HepG2 (cell line): ENCODE results near the gene NFATC3. TPM values are rescaled to one million over a fixed set of nuclear protein-coding genes. Genes with fewer than 3 reads are reported as not detected.

Experiments used
- ATAC-seq: fragments of 200-7000 bp; cut with Tn5 transposase; 3 replicates; pipeline ENCODE4 v1.9.1; 2020; ENCODE audit warnings: mild to moderate bottlenecking, moderate library complexity
- BruUV-seq: library from RNA; stranded (reverse); fragments of 400-500 nt; replicated peaks from 2 replicates; lab custom pipeline; 2021; lab: Mats Ljungman, UMichigan
- CTCF ChIA-PET: fragments of 300-600 bp; formaldehyde crosslinking; extraction: SDS; loops from one replicate; lab custom pipeline; 2021; ENCODE audit warnings: low total read pairs, inconsistent platforms, low intra/inter-chr PET ratio; lab: Yijun Ruan, JAX
- POLR2A ChIA-PET: fragments of 350-600 bp; sonication (Branson Sonifier 250); formaldehyde crosslinking; loops from one replicate; lab custom pipeline; 2020; ENCODE audit warnings: antibody characterized with exemption, inconsistent platforms; lab: Yijun Ruan, JAX
- DNase-seq: peaks from one replicate; pipeline ENCODE4 v3.0.0-alpha.2; 2015; ENCODE audit warnings: low spot score
- FAIRE-seq: peaks from 3 replicates; lab custom pipeline; 2011; peaks lifted over from hg19 to GRCh38; lab: Jason Lieb, UNC
- H2AFZ ChIP-seq: one replicate; pipeline ENCODE4 v1.6.1; 2011; ENCODE audit warnings: low read length, inconsistent platforms
- H3K27ac ChIP-seq: fragments of 300-600 bp; 3 replicates; pipeline ENCODE4 v1.8.0; 2011; ENCODE audit warnings: mixed run types, mild to moderate bottlenecking, mixed read lengths, low read length, inconsistent platforms; ENCODE audit not compliant: insufficient read depth; ENCODE audit errors: extremely low read length
- H3K27me3 ChIP-seq, 2 experiments: fragments of 200-600 bp in 1 of 2; 2 replicates in 1 of 2; 3 replicates in 1 of 2; pipeline versions ENCODE4 v1.6.0 to v1.8.0; 2011; ENCODE audit warnings: low read length in 2 of 2, mild to moderate bottlenecking in 2 of 2, moderate library complexity in 2 of 2, inconsistent platforms in 1 of 2; ENCODE audit not compliant: insufficient read depth in 2 of 2, control insufficient read depth in 1 of 2
- H3K36me3 ChIP-seq, 2 experiments: fragments of 200-600 bp in 1 of 2; replicated peaks in 1 of 2; 2 replicates in 1 of 2; 3 replicates in 1 of 2; pipeline versions ENCODE4 v1.5.1 to v1.8.0; 2011; ENCODE audit warnings: low read length in 2 of 2, inconsistent platforms in 1 of 2; ENCODE audit not compliant: insufficient read depth in 2 of 2, control insufficient read depth in 1 of 2
- H3K4me1 ChIP-seq: 2 replicates; pipeline ENCODE4 v1.5.1; 2012; ENCODE audit warnings: low read length, inconsistent platforms; ENCODE audit not compliant: insufficient read depth
- H3K4me2 ChIP-seq: 2 replicates; pipeline ENCODE4 v1.6.0; 2011; ENCODE audit warnings: low read depth, low read length, inconsistent platforms
- H3K4me3 ChIP-seq, 3 experiments: fragments of 200-600 bp in 1 of 3; sonication (generic), shearing (Covaris generic) in 1 of 3; replicated peaks in 1 of 3; 2 replicates each; pipeline ENCODE4 v1.5.1; 2011 to 2016; ENCODE audit warnings: low read length in 3 of 3, inconsistent platforms in 2 of 3, low read depth in 2 of 3, mild to moderate bottlenecking in 2 of 3, control low read depth in 1 of 3, mixed read lengths in 1 of 3; ENCODE audit not compliant: insufficient read depth in 1 of 3
- H3K79me2 ChIP-seq: one replicate; pipeline ENCODE4 v1.6.1; 2011; ENCODE audit warnings: low read length, inconsistent platforms; ENCODE audit not compliant: insufficient read depth
- H3K9ac ChIP-seq: 2 replicates; pipeline ENCODE4 v1.6.0; 2011; ENCODE audit warnings: mild to moderate bottlenecking, low read depth, low read length, inconsistent platforms; ENCODE audit not compliant: insufficient read depth
- H3K9me3 ChIP-seq: 2 replicates; pipeline ENCODE4 v1.5.1; 2012; ENCODE audit warnings: mild to moderate bottlenecking, low read length
- H4K20me1 ChIP-seq: 2 replicates; pipeline ENCODE4 v1.6.0; 2011; ENCODE audit warnings: inconsistent platforms, mild to moderate bottlenecking, low read length, moderate library complexity; ENCODE audit not compliant: insufficient read depth
- SP1 ChIP-seq, 2 experiments: fragments of 450-650 bp in 1 of 2; sonication (generic) in 1 of 2; formaldehyde crosslinking in 1 of 2; IDR thresholded peaks; 2 replicates each; pipeline versions ENCODE4 v1.4.0 to v1.6.1; 2016 to 2020; ENCODE audit warnings: missing genetic modification reagents in 1 of 2
- ZNF687 ChIP-seq: sonication (generic); formaldehyde crosslinking; IDR thresholded peaks from 2 replicates; pipeline ENCODE4 v1.5.1; 2020; ENCODE audit warnings: mild to moderate bottlenecking, missing genetic modification reagents, moderate library complexity
- WGBS: methylation state at CpG from one replicate; pipeline ENCODE4 v1.1.6; 2017; ENCODE audit warnings: low lambda C conversion rate; 5-methylcytosine and 5-hydroxymethylcytosine counted together
- in situ Hi-C: cut with HindIII; loops from 2 replicates; pipeline ENCODE4 v1.10.0; 2017; ENCODE audit warnings: low pct_unique_long_range_greater_than_20kb; ENCODE audit not compliant: extremely low pct_ligation_motif_present
- intact Hi-C: fragments of 100-400 bp; cut with micrococcal nuclease; formaldehyde crosslinking; loops from one replicate; pipeline ENCODE4 v1.10.0; 2022; ENCODE audit not compliant: unreplicated experiment
- polyA plus RNA-seq, 8 experiments: library from polyadenylated mRNA; depleted of rRNA in 3 of 8; stranded (reverse) in 7 of 8; unstranded in 1 of 8; fragments of >200 nt; fragmentation: Illumina TruSeq in 4 of 8; extraction: Trizol in 4 of 8; gene quantifications; 2 replicates each; pipeline versions ENCODE4 v1.2.1 to v1.2.3, GENCODE V29; 2011 to 2016; ENCODE audit warnings: low read depth in 4 of 8, missing spikeins in 1 of 8, mixed read lengths in 1 of 8; ENCODE audit not compliant: insufficient read depth in 1 of 8
- total RNA-seq, 5 experiments: library from RNA; depleted of rRNA; stranded (reverse); fragments of >200 nt; fragmentation: Illumina TruSeq; extraction: Trizol; gene quantifications; 2 replicates each; pipeline ENCODE4 v1.2.3, GENCODE V29; 2016; ENCODE audit warnings: low read depth in 1 of 5

The NFATC3 gene
- total and polyA plus RNA-seq, 2 of the 13 experiments (the other 11 are each of a cell fraction or from before 2014, with no cell fraction given) = 52.6 to 62.7 TPM

DNA sequence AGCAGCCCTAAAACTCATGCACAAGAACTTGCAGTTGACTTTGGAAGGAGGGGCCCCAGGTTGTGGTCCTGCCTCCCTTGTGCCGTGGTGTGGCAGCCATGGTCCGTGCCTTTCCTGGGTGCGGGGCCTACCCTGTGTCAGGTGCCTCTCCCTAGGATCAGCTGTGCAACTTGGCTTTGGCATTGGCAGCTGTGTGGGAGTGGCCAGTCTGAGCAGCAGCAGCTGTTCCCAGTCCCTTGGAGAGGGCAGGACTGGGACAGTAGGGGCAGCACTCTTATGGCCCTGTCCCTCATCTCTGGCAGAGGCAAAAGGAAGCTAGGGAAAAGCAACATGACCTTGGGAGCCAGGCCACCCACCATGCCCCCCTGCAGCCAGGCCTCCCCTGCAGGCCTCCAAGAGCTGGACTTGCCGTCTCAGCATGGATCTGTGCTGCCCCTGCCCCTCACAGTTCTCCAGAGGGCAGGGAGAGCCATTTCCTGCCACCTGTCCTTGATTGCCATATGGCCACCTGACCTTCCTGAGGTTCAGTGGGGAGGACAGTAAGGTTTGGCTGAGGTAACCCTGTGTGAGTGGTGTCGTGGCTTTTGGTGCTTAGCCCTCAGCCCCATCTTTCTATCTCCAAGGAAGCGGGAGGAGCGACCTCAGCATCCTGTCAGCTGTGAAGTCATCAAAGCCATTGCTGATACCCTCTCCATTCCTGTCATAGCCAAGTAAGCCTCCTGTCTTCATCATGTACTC lies 15.5 kb upstream of the NFATC3 start:
- H3K4me3 ChIP-seq = no peak overlapping the region
- H3K9me3 ChIP-seq = no peaks in the 10 kb centered on the region
- peaks cover 50 to 68% of the 10 kb centered on the region in 2 experiments for H3K36me3 ChIP-seq
- CTCF ChIA-PET = no interaction called here
- 95% methylated on average over 7 of the region's 7 CpGs for WGBS
- no peak for TF ChIP-seq SP1 (IDR thresholded peaks at IDR 0.05)
- TF ChIP-seq SP1 (CRISPR knock-in tag; IDR thresholded peaks at IDR 0.05) = no peak
- peak; percentile 25 for TF ChIP-seq ZNF687
- no TSS peak for BruUV-seq
- intact Hi-C loops (loop anchor here (10.0 kb wide), 1 partner anchor 255 kb away; no protein-coding TSS in a partner anchor), in situ Hi-C loops (no loop called here)
- DNase-seq (no peak), ATAC-seq (no peak), FAIRE-seq (no peak)
- no peak overlapping the region for H3K9ac ChIP-seq
- H3K27me3 ChIP-seq = no peaks in the 10 kb centered on the region
- no peaks in the 10 kb centered on the region for H4K20me1 ChIP-seq
- POLR2A ChIA-PET = interaction anchor here (5.0 kb wide), 1 partner anchor 10 kb away, joined by 20 read pairs; no protein-coding TSS in a partner anchor
- H3K79me2 ChIP-seq = no peaks in the 10 kb centered on the region
- H3K4me2 ChIP-seq = no peak overlapping the region
- H3K27ac ChIP-seq = no peak overlapping the region
- no peaks in the 10 kb centered on the region for H3K4me1 ChIP-seq
- H2AFZ ChIP-seq = no peak overlapping the region
